ENCODE data around the gene SAT2. TPM values are rescaled to one million over a fixed set of nuclear protein-coding genes. Genes with fewer than 3 reads are reported as not detected.

Gene SAT2
- total and polyA plus RNA-seq, 2 of the 13 experiments (the other 11 are each of a cell fraction or from before 2014, with no cell fraction given), result 37.6 to 93.7 TPM

GRCh38 chr17:7651665-7652387 is 24.2 kb upstream of the SAT2 start:
- ChIA-PET POLR2A (interaction anchor here (0.5 to 2.5 kb wide), 3 partner anchors 24 to 34 kb away, joined by 3 to 20 read pairs (median 11); partner anchors contain the start of genes SAT2 and TP53), CTCF (ENCODE audit: low intra/inter-chr PET ratio, low total read pairs) (no interaction called here)
- intact Hi-C loops (cut with micrococcal nuclease; ENCODE audit: unreplicated experiment), result no loop called here
- H3K9ac ChIP-seq (ENCODE audit: insufficient read depth, low read depth, low read length), result no peak overlapping the region
- H3K27me3 ChIP-seq (ENCODE audit: control insufficient read depth in 1 of 2, insufficient read depth in 2 of 2, low read length in 2 of 2), result peaks cover 6 to 56% of the 10 kb centered on the region in 2 experiments
- 0 out of 2 replicates have a peak, but pooled peaks have one; percentile 24 for TF ChIP-seq PATZ1 (CRISPR knock-in tag; IDR thresholded peaks at IDR 0.05)
- no peak for TF ChIP-seq ZNF850 (CRISPR knock-in tag; conservative IDR thresholded peaks at IDR 0.05)
- no peak for TF ChIP-seq TFE3 (CRISPR knock-in tag; IDR thresholded peaks at IDR 0.05)
- TF ChIP-seq TBL1XR1 (IDR thresholded peaks at IDR 0.05; ENCODE audit: borderline replicate concordance, low read length, partially characterized antibody), result no peak
- no peak for TF ChIP-seq ZNF572 (CRISPR knock-in tag; IDR thresholded peaks at IDR 0.05)
- no peak for TF ChIP-seq ZSCAN5A (CRISPR knock-in tag; IDR thresholded peaks at IDR 0.05; ENCODE audit: borderline replicate concordance)
- no peaks in the 10 kb centered on the region for H4K20me1 ChIP-seq (ENCODE audit: insufficient read depth, low read length)
- in situ Hi-C loops (cut with HindIII; ENCODE audit: extremely low pct_ligation_motif_present, low pct_unique_long_range_greater_than_20kb), result no loop called here
- 6% methylated on average over 19 of the region's 54 CpGs for WGBS (ENCODE audit: low lambda C conversion rate)
- FAIRE-seq, result no peak
- no peak for DNase-seq (ENCODE audit: low spot score)
- H3K4me2 ChIP-seq (ENCODE audit: low read depth, low read length), result peak overlapping the region; percentile 75
- ATAC-seq, result no peak; the same call in 2 of the 3 replicates
- no peak overlapping the region for H3K27ac ChIP-seq (ENCODE audit: extremely low read length, insufficient read depth, low read length)
- H3K9me3 ChIP-seq (ENCODE audit: low read length), result no peaks in the 10 kb centered on the region
- no peak overlapping the region for H2AFZ ChIP-seq (ENCODE audit: low read length)
- no peaks in the 10 kb centered on the region for H3K36me3 ChIP-seq (replicated peaks in 1 of 2; ENCODE audit: control insufficient read depth in 1 of 2, insufficient read depth in 2 of 2, low read length in 2 of 2)
- no peaks in the 10 kb centered on the region for H3K79me2 ChIP-seq (ENCODE audit: insufficient read depth, low read length)
- BruUV-seq (replicated peaks), result no TSS peak
- H3K4me1 ChIP-seq (ENCODE audit: insufficient read depth, low read length), result peaks cover 20% of the 10 kb centered on the region
- H3K4me3 ChIP-seq (replicated peaks in 1 of 3; ENCODE audit: insufficient read depth in 1 of 3, low read depth in 2 of 3, low read length in 3 of 3), result peak overlapping the region; percentile 40 to 66 (median 43); a peak in 5 of 6 replicates

All from HepG2 (cell line).